Measurements from ENCODE around the gene PICALM. TPM values are rescaled to one million over a fixed set of nuclear protein-coding genes. Genes with fewer than 3 reads are reported as not detected.
A peak's percentile ranks its signal among the peaks of the same experiment; 100 is the strongest.

The PICALM gene
- total and polyA plus RNA-seq, 2 of the 13 experiments (the other 11 are each of a cell fraction or from before 2014, with no cell fraction given), result 97.6 to 154 TPM

- no peak for TF ChIP-seq ZNF318 (CRISPR knock-in tag; IDR thresholded peaks at IDR 0.05)
- no peak for TF ChIP-seq ZBTB3 (CRISPR knock-in tag; IDR thresholded peaks at IDR 0.05; ENCODE audit: borderline replicate concordance, low read depth)
- TF ChIP-seq LBX2 (CRISPR knock-in tag; IDR thresholded peaks at IDR 0.05; ENCODE audit: borderline replicate concordance), result 0 out of 2 replicates have a peak, but pooled peaks have one; percentile 13
- TF ChIP-seq TBX2 (CRISPR knock-in tag; IDR thresholded peaks at IDR 0.05; ENCODE audit: borderline replicate concordance), result peak; percentile 79; the same call in 1 of the 2 replicates
- TF ChIP-seq HBP1 (CRISPR knock-in tag; IDR thresholded peaks at IDR 0.05; ENCODE audit: low read depth), result peak; percentile 51; the same call in 1 of the 2 replicates
- peak; percentile 89 for TF ChIP-seq HNF1B (CRISPR knock-in tag; IDR thresholded peaks at IDR 0.05)
- TF ChIP-seq GABPB1 (CRISPR knock-in tag; IDR thresholded peaks at IDR 0.05), result peak; percentile 85
- TF ChIP-seq BCLAF1 (IDR thresholded peaks at IDR 0.05), result no peak
- TF ChIP-seq FOXA1 (IDR thresholded peaks at IDR 0.05), result no peak
- TF ChIP-seq FOXA1 (CRISPR knock-in tag; IDR thresholded peaks at IDR 0.05), result peak; percentile 17; the same call in 1 of the 2 replicates
These were observed at the start of gene PICALM (continued) for GRCh38 chr11:86068951-86069407.
